WTC11 (cell line): ENCODE data around the gene UBALD1.

Source experiments
- ATF2 ChIP-seq: sonication (generic); formaldehyde crosslinking; IDR thresholded peaks from 2 replicates; pipeline ENCODE4 v1.8.1; 2022; ENCODE audit warnings: low read depth, missing genetic modification reagents, borderline replicate concordance
- CTCF ChIP-seq: fragments of 200-600 bp; IDR thresholded peaks from 2 replicates; pipeline ENCODE4 v1.8.0; 2022; ENCODE audit warnings: antibody characterized with exemption
- ETV6 ChIP-seq: sonication (generic); formaldehyde crosslinking; IDR thresholded peaks from 2 replicates; pipeline ENCODE4 v1.8.1; 2022; ENCODE audit warnings: mild to moderate bottlenecking, missing genetic modification reagents
- HMGXB4 ChIP-seq: sonication (generic); formaldehyde crosslinking; IDR thresholded peaks from 2 replicates; pipeline ENCODE4 v1.8.1; 2023; ENCODE audit warnings: mild to moderate bottlenecking, moderate library complexity, missing genetic modification reagents
- MXD4 ChIP-seq: fragments of 250-450 bp; sonication (Bioruptor Pico); IDR thresholded peaks from 2 replicates; pipeline ENCODE4 v1.8.0; 2021; ENCODE audit warnings: mild to moderate bottlenecking, moderate library complexity, borderline replicate concordance
- PREB ChIP-seq: sonication (generic); formaldehyde crosslinking; IDR thresholded peaks from 2 replicates; pipeline ENCODE4 v1.8.1; 2022; ENCODE audit warnings: mild to moderate bottlenecking, missing genetic modification reagents, moderate library complexity, borderline replicate concordance
- ZBTB43 ChIP-seq: sonication (generic); formaldehyde crosslinking; IDR thresholded peaks from 2 replicates; pipeline ENCODE4 v1.8.1; 2023; ENCODE audit warnings: mild to moderate bottlenecking, missing genetic modification reagents
- ZNF121 ChIP-seq: sonication (generic); formaldehyde crosslinking; IDR thresholded peaks from 2 replicates; pipeline ENCODE4 v1.8.0; 2023; ENCODE audit warnings: missing genetic modification reagents
- ZNF263 ChIP-seq: sonication (generic); formaldehyde crosslinking; IDR thresholded peaks from 2 replicates; pipeline ENCODE4 v1.8.1; 2022; ENCODE audit warnings: low read depth, mild to moderate bottlenecking, moderate library complexity, missing genetic modification reagents
- ZNF281 ChIP-seq: sonication (generic); formaldehyde crosslinking; IDR thresholded peaks from 2 replicates; pipeline ENCODE4 v1.8.0; 2023; ENCODE audit warnings: mild to moderate bottlenecking, missing genetic modification reagents
- ZNF396 ChIP-seq: fragments of 250-450 bp; sonication (Bioruptor Pico); IDR thresholded peaks from 2 replicates; pipeline ENCODE4 v1.8.0; 2021; ENCODE audit warnings: mild to moderate bottlenecking, moderate library complexity, borderline replicate concordance

- no peak for TF ChIP-seq CTCF
- no peak for TF ChIP-seq ZNF121 (CRISPR knock-in tag)
- TF ChIP-seq ZNF281 = no peak
- no peak for TF ChIP-seq ETV6
- TF ChIP-seq ZNF263 = no peak
- TF ChIP-seq HMGXB4 (CRISPR knock-in tag) = no peak
- no peak for TF ChIP-seq ZNF396 (CRISPR knock-in tag)
- TF ChIP-seq PREB (CRISPR knock-in tag) = no peak
- TF ChIP-seq ATF2 (CRISPR knock-in tag) = no peak
- no peak for TF ChIP-seq ZBTB43 (CRISPR knock-in tag)
- TF ChIP-seq MXD4 (CRISPR knock-in tag) = no peak
Measured at GRCh38 chr16:4636196-4636595, 21.5 kb upstream of the UBALD1 start.
